Astrocyte of the spinal cord (primary cell): Measurements from ENCODE around the gene RIPOR3.
"Not testable (repeated sequence)": the region's sequence is repeated elsewhere in the genome, so short reads cannot be mapped to it uniquely, and the experiment has no call there.

ENCODE experiments used
- DNase-seq: peaks from one replicate; pipeline ENCODE4 v3.0.0; 2011; ENCODE audit warnings: low read depth, low spot score
- H3K4me3 ChIP-seq: 2 replicates; pipeline ENCODE4 v1.5.1; 2011; ENCODE audit warnings: low read depth, mild to moderate bottlenecking, low read length, moderate library complexity
- in situ Hi-C: cut with HindIII; loops from 2 replicates; pipeline ENCODE4 v1.10.0; 2017; ENCODE audit warnings: low sequenced_read_pairs
- TF ChIP-seq, protein P1 (sequence below): IDR thresholded peaks from 2 replicates; pipeline ENCODE4 v1.5.1; 2012; ENCODE audit warnings: low read depth, mild to moderate bottlenecking, low read length, inconsistent platforms

Gene RIPOR3

DNA sequence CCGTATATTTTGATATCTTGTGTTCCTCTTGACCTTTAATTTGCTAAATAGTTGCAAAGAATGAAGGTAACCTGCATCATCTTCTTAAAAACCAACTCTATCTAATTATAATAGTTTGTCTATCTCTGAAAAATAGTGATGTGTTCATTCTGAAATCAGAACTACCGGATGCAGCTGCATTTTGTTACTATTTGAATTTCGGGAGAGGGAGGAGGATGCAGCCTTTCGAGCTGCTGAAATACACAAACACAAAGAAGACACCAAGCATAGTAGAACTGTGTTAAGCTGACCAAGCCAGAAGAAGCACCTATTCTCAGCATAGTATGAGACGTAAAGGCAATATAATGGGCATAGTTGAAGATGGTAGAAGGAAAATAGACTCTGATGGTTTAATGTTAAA is 148.0 kb downstream of the RIPOR3 start:
- DNase-seq: no peak
- no peak overlapping the region for H3K4me3 ChIP-seq
- in situ Hi-C loops: no loop called here
- TF ChIP-seq, protein P1, sequence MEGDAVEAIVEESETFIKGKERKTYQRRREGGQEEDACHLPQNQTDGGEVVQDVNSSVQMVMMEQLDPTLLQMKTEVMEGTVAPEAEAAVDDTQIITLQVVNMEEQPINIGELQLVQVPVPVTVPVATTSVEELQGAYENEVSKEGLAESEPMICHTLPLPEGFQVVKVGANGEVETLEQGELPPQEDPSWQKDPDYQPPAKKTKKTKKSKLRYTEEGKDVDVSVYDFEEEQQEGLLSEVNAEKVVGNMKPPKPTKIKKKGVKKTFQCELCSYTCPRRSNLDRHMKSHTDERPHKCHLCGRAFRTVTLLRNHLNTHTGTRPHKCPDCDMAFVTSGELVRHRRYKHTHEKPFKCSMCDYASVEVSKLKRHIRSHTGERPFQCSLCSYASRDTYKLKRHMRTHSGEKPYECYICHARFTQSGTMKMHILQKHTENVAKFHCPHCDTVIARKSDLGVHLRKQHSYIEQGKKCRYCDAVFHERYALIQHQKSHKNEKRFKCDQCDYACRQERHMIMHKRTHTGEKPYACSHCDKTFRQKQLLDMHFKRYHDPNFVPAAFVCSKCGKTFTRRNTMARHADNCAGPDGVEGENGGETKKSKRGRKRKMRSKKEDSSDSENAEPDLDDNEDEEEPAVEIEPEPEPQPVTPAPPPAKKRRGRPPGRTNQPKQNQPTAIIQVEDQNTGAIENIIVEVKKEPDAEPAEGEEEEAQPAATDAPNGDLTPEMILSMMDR: no peak

DNA sequence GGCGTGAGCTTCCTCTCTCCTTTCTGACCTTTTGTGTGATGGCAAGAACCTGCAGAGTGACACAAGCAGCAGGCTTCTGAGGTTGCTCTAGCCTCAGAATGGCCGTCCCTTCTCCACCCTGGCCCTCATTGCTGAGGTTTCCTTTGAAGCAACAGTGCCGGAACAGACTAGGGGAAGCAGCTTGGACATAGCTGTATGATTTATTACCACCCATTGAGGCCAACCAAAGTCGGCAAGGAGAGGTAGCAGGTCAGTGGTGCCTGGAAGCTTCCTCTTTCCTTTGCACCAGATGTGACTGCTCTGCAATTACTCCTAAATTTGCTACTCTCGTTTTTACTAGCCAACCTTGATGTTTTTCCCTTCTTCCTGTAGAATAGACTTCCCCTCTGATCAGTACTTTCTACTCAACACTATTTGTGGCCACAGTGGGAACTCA is 149.7 kb downstream of the RIPOR3 start:
- no peak for DNase-seq
- H3K4me3 ChIP-seq: no peak overlapping the region
- in situ Hi-C loops: no loop called here
- TF ChIP-seq, protein P1: no peak

DNA sequence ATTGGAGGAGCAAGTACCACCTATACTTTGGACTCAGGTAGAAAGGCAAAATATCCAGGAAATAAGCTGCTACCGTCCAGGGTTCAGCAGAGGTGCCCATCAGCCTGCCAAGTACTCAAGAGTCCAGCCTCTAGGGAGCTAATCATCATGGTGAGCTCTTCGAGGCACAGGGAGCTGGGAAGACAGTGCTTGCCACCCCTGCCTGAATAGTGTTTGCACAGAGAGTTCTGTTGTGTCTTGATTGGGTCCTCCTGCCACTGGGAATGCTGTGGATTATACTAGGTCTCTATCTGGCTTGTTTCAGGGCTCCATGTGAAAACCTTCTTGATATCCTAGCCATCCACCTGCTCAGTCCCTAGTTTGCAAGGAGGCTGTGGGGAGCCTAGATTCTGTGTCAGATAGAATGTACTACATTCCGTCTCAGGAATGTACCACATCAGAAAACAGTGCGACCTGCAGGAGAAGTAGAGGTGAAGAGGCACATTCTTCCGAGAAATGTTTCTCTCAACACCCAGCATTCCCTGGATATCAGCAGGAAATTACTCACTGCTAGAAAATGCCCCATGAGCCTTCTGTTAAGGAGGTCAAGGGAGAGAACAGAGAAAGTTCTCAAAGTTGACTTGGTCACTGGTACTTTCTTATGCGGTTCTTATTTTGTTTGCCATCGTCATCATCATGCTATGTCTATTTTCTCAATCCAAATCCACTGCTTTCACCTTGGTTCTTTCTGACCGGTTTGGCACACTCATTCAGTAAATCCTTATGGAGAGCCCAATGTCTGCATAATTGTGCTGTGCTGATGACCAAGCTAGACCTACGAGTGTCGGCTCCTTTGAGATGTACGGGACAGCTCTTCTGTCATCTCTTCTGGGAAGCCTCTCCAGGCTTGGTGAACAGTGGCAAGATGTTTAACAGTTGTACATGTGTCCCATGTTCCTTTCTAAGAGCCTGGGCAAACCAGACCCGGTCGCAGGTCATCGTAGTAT is 150.4 kb downstream of the RIPOR3 start:
- in situ Hi-C loops: no loop called here
- TF ChIP-seq, protein P1: no peak
- peak; percentile 95 for DNase-seq
- H3K4me3 ChIP-seq: no peak overlapping the region

DNA sequence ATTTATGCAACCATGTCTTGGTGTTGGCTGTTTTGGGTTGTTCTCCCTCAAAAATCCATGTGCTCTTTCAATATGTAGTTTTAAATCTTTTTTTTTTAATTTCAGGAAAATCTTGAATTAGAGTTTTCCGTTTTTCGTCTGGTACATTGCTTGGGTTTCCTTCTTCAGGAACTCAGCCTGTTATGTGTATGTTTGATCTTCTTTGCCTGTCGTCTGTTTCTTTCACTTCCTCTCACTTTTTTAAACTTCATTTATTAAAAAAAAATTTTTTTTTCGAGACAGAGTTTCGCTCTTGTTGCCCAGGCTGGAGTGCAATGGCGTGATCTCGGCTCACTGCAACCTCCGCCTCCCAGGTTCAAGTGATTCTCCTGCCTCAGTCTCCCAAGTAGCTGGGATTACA is 151.5 kb downstream of the RIPOR3 start:
- H3K4me3 ChIP-seq, in situ Hi-C loops, DNase-seq: not testable (repeated sequence)

- TF ChIP-seq, protein P1: no peak
- no peak overlapping the region for H3K4me3 ChIP-seq
- in situ Hi-C loops: no loop called here
- no peak for DNase-seq
Measured at GRCh38 chr20:50538276-50538675, 153.1 kb downstream of the RIPOR3 start.

DNA sequence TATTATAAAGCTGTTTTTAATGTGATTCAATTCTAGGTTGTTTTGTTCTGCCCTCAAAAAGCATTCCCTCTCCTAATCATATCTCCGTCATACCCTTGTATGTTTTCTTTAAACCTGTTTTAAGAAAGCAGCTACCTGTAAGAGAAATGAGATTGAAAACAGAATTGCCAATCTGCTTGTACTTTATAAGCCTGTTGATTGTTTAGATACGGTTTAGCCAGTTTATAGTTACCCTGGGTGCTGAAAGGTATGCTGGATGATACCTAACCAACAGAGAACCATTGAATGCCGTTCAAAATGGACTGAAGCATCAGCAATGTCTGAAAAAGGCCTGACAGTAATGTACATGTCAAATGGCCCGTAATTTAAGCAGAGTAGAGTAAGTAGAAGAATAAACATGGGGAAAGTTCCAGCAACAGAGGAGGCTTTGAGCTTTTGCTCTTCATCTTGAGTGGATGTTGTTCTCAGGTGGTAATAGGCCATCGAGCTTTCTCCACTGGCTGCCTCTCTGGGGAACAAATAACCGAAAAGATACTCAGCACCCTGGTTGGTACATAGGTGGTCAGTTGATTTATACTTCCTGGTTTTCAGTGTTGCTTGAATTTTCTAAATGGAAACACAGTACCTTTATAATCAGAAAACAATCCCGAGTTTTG is 153.7 kb downstream of the RIPOR3 start:
- H3K4me3 ChIP-seq: no peak overlapping the region
- TF ChIP-seq, protein P1: no peak
- in situ Hi-C loops: no loop called here
- no peak for DNase-seq

- H3K4me3 ChIP-seq: no peak overlapping the region
- TF ChIP-seq, protein P1: no peak
- in situ Hi-C loops: no loop called here
- DNase-seq: no peak
Measured at GRCh38 chr20:50536333-50536732, 155.0 kb downstream of the RIPOR3 start.
